Loucy (cell line): ENCODE results near the gene PACSIN1.

Source experiments
- CTCF ChIP-seq: fragments of 200-600 bp; sonication (generic); conservative IDR thresholded peaks from 2 replicates; pipeline ENCODE4 v1.5.1; 2014; ENCODE audit warnings: mild to moderate bottlenecking, antibody characterized with exemption, low read length
- EZH2phosphoT487 ChIP-seq: fragments of 200-600 bp; IDR thresholded peaks from 2 replicates; pipeline ENCODE4 v1.6.1; 2018; ENCODE audit warnings: antibody characterized with exemption, mild to moderate bottlenecking, moderate library complexity, borderline replicate concordance

DNA sequence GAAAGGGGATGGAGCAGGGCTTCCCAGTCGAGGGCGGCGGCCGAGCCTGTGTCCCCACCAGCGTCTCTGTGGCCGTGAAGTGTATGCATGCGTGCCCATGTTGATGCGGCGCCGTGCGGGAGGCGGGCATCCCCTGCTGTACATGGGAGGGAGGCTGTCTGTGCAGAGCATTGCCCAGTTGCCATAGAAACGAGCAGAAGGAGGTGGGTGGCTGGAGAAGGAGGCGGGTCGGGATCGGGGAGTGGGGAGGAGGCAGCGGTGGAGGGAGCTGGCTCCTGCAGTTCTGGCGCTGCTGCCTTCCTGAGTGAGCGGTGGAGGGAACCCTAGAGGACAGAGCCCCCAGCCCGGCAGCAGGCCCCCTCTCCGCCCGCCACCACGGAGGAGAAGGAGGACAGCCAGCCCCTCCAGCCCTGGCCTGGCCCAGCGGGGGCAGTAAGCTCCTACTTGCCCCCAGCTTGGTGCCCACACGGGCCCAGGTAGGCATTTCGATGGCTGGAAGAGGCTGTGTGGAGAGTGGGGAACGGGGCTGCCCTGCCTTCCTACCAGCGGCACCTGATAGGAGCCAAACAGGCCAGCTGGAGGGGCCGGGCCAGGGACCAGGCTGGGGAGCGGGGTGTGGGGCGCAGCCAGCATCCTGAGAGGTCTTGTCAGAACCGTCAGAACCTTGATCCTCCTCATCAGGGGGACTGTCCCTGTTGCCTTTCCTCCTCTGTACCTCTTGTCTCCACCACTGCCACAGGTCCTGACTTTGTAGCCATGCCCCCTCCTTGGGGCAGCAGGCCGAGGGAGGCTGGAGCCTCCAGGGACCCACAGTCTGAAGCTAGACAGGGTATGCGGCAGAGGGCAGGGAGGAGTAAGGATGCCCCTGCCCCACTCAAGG, 49.0 kb downstream of the PACSIN1 start:
- no peak for TF ChIP-seq CTCF
- TF ChIP-seq EZH2phosphoT487: no peak
